DMS79 treated with DMSO at 0.1 percent for 48 hours (cell line): ENCODE results near the gene ABHD16B.
"Not testable (repeated sequence)": the region's sequence is repeated elsewhere in the genome, so short reads cannot be mapped to it uniquely, and the experiment has no call there.

ENCODE experiments used
- DNase-seq: peaks from one replicate; lab custom pipeline; 2025; lab: John Stamatoyannopoulos, UW

ABHD16B gene

GRCh38 chr20:63835021-63835858 is 26.1 kb upstream of the ABHD16B start:
- DNase-seq, result peak; percentile 86

DNA sequence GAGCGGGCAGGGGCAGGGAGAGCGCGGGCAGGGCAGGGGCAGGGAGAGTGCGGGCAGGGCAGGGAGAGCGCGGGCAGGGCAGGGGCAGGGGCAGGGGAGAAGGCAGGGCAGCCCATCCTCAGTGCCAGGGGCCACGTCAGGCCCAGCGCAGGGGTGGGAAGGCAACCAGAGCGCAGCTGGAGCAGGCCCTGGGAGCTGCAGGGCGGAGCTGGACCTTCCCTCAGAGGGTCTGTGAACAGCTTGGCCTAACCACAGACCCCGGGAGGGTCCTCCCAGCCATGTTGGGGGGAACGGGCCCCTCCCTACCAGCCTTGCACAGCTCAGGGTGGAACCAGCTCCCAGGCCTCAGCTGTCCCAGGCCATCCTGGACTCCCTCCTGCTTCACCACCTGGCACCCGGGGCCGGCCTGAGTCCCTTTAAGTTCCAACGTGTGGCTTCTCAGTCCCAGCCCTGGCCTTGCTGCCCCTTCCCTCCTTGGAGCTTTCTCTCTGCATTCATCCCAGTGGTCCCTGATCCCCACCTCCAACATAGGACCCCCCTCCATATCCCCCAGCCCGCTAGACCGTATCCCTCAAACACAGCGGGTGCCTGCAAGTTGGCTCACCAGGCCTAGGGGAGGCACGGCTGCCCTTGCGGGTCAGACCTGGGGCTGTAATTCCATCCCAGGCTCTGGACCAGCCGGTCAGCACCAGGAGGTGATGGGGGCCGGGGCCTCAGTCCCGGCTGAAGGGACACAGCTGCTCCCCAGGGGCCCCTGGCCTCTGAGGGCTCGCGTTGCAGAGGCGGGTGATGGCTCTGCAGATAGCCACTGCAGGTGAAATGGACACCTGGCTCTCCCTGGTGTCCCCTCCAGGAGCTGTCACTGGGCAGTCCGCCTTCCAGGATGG is 24.6 kb upstream of the ABHD16B start:
- DNase-seq, result no peak

DNA sequence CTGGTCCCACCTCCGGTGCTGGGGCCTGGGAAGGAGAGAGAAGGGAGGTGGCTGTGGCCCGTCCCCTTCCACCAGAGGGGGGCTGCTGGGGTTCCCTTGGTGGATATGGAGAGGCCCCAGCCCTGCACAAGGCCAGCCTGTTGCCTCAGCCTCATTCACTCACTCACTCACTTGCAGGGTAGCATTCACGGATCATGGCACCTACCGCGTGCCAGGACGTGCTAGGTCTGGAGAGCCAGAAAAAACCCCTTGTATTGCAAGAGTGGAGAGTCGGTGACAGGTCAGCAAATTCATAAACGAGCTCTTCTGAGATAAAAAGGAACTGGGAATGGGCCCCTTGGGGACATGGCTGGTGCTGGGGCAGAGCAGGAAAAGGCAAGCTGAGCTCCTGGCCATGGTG is 23.8 kb upstream of the ABHD16B start:
- peak; percentile 79 for DNase-seq

- no peak for DNase-seq
Observed at GRCh38 chr20:63839620-63840019, 21.7 kb upstream of the ABHD16B start.

DNA sequence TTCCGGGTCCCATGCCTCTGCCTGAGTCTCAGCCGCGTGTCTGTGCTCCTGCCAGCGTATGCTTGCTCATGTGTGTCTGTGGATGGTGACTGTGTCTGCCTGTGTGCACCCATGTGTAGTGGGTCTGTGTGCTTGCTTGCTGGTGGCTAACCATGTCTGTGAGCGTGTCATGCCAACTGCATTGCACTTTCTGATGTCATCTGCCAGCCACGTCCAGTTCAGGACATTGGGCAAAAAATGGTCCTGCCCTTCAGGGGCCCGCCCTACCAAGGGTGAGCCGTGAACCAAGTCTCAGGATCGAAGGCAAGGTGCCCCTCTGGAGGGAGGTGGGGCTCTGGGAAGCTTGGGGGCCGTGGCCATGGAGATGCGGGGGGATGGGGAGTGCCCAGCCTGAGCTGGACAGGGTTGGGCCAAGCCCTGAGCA is 20.9 kb upstream of the ABHD16B start:
- DNase-seq, result no peak

GRCh38 chr20:63842258-63842657 is 19.0 kb upstream of the ABHD16B start:
- DNase-seq, result no peak

- DNase-seq, result peak; percentile 55
Observed at GRCh38 chr20:63843222-63843621, 18.1 kb upstream of the ABHD16B start.

- DNase-seq, result no peak
Observed at GRCh38 chr20:63843778-63844177, 17.5 kb upstream of the ABHD16B start.

DNA sequence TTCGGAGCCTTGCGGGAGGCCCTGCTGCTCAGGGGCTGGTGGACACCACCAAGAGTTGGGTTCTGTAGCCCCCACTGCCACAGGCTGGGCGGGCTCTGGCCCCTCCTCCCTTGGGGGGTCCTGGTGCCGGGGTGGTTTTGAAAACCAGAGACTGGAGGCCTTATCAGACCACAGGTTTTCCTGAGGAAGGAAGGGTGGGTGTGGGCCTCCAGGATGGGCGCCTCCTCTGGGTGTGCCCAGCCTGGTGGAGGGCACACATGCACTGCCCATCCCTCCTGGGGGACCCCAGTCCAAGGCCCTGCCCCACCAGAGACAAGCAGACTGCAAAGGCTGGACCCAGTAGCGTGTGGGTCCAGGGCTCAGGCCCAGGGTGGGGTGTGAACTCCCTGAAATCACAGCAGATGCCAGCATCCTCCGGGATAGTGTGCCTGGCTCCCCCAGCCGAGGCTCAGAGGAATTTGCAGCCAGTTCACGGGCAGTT is 16.7 kb upstream of the ABHD16B start:
- DNase-seq, result no peak

DNA sequence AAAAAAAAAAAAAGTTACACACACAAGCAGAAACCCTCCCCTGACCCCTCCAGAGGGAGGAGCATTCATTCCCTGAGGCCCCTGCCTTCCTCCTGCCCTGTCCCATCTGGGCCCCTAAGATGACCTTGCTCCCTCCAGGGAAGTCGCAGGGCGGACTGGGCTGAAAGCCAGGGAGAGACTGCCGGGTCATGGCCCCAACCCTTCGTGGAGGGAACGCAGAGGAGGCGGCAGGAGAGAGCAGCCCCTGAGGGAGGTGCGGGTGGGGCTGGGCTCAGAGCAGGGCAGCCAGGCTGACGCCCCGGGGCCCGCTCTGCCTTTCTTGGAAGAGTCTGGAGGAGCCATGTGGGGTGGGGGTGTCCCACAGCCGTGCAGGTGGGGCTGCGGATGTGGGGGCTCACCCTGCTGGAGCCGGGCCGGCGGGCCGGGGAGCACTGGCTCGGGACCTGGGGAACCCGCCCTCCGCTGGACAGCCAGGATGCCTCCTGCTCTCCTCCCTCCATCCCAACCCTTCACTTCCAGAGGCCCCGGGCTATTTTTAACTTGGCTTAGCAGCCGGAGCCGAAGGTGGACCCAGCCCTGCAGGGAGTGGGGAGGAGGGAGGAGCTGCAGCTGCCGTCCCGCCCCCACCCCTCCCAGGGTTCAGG is 15.0 kb upstream of the ABHD16B start:
- DNase-seq, result no peak

DNA sequence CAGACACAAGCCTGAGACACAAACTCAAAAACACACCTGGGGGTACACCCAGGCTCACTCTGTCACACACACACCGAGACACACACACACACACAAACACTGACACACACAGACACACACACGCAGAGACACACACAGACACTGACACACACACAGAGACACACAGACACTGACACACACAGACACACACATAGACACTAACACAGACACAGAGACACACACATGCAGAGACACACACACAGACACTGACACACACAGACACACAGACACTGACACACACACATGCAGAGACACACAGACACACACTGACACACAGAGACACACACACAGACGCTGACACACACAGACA is 14.4 kb upstream of the ABHD16B start:
- DNase-seq, result no peak

- no peak for DNase-seq
Observed at GRCh38 chr20:63847237-63848002, 13.9 kb upstream of the ABHD16B start.

GRCh38 chr20:63848003-63848911 is 13.0 kb upstream of the ABHD16B start:
- DNase-seq, result no peak

- DNase-seq, result no peak
Observed at GRCh38 chr20:63850689-63851547, 10.4 kb upstream of the ABHD16B start.

- not testable (repeated sequence) for DNase-seq
Observed at GRCh38 chr20:63851548-63851943, 9.8 kb upstream of the ABHD16B start.

- not testable (repeated sequence) for DNase-seq
Observed at GRCh38 chr20:63853733-63854068, 7.6 kb upstream of the ABHD16B start.

GRCh38 chr20:63854069-63854765 is 7.1 kb upstream of the ABHD16B start:
- DNase-seq, result no peak

- DNase-seq, result no peak
Observed at GRCh38 chr20:63854766-63855362, 6.4 kb upstream of the ABHD16B start.
